Bronchial epithelial cell (primary cell): Measurements from ENCODE around the gene RASA2. TPM values are rescaled to one million over a fixed set of nuclear protein-coding genes. Genes with fewer than 3 reads are reported as not detected.
A peak's percentile ranks its signal among the peaks of the same experiment; 100 is the strongest.

Experiments used
- DNase-seq: peaks from one replicate; pipeline ENCODE4 v3.0.0-alpha.2; 2010; ENCODE audit warnings: low read depth
- FAIRE-seq: peaks from 2 replicates; lab custom pipeline; 2011; peaks lifted over from hg19 to GRCh38; lab: Jason Lieb, UNC
- H3K27me3 ChIP-seq: 2 replicates; pipeline ENCODE4 v1.5.1; 2011; ENCODE audit warnings: low read length; ENCODE audit not compliant: control insufficient read depth, insufficient read depth
- H3K36me3 ChIP-seq: 2 replicates; pipeline ENCODE4 v1.5.1; 2011; ENCODE audit warnings: low read length; ENCODE audit not compliant: control insufficient read depth, insufficient read depth
- H3K4me3 ChIP-seq: 2 replicates; pipeline ENCODE4 v1.5.1; 2011; ENCODE audit warnings: mild to moderate bottlenecking, low read depth, low read length, control low read depth
- total RNA-seq: library from RNA; depleted of rRNA; stranded (reverse); fragments of >200 nt; gene quantifications from 2 replicates; pipeline ENCODE4 v1.2.1, GENCODE V29; 2014
- TF ChIP-seq, protein P1 (sequence below): IDR thresholded peaks from 2 replicates; pipeline ENCODE4 v1.5.1; 2011; ENCODE audit warnings: mild to moderate bottlenecking, moderate library complexity, low read length, control low read depth, inconsistent platforms; ENCODE audit not compliant: insufficient read depth, severe bottlenecking

RASA2 gene
- total RNA-seq, 1 donor from 2014 or later, result 11.8 TPM

DNA sequence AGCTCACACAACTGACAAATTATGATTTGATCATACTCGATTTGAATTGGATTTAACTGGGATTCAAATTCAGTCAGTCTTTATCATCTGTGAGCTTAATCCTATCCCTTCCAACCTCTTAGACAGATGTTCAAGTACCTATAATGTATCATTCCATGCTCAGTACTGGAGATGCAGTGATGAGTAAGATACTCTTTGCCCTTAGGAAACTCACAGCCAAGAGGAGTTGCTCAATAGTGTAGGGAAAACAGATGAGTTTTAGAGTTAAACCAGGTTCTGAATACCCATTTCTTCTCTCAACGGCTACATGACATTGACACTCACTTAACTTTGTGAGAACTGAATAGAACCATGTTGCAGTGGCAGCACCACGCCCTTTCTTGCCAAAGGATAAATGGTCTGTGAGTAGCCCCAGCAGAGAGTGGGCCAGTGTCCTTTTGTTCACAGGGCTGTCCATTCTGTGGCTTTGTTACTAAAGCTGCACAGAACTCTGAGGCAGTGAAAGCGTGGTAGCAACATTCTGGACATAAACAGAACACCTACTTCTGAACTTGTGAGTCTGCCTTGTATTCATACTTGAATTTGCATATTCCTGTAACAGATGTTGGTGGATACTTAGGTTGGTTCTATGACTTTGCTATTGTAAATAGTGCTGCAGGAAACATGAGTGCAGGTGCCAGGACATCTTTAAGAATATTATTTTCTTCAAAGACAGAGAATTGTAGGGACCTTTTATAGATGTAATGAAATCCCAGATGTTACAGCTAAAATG lies 91.6 kb downstream of the RASA2 start:
- DNase-seq, result peak; percentile 47
- no peak for FAIRE-seq
- no peaks in the 10 kb centered on the region for H3K36me3 ChIP-seq

DNA sequence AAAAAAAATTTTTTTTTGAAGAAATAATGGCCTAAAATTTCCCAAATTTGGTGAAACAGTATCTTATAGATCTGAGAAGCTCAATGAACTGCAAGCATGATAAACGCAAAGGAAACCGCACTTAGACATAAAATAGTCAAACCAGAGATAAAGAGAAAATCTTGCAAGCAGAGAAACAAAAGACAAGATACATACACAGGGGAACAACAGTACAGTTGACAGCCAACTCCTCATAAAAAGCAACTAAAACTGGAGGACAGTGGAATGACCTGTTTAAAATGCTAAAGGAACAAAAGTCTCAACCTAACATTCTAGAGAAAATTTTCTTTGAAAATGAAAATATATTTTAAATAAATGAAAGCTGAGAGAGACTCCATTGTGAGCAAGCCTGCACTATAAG lies 107.5 kb downstream of the RASA2 start:
- DNase-seq, result no peak
- Histone ChIP-seq H3K36me3 (peaks cover 3% of the 10 kb centered on the region), H3K27me3 (no peaks in the 10 kb centered on the region), H3K4me3 (no peak overlapping the region)
- FAIRE-seq, result no peak
- TF ChIP-seq, protein P1, sequence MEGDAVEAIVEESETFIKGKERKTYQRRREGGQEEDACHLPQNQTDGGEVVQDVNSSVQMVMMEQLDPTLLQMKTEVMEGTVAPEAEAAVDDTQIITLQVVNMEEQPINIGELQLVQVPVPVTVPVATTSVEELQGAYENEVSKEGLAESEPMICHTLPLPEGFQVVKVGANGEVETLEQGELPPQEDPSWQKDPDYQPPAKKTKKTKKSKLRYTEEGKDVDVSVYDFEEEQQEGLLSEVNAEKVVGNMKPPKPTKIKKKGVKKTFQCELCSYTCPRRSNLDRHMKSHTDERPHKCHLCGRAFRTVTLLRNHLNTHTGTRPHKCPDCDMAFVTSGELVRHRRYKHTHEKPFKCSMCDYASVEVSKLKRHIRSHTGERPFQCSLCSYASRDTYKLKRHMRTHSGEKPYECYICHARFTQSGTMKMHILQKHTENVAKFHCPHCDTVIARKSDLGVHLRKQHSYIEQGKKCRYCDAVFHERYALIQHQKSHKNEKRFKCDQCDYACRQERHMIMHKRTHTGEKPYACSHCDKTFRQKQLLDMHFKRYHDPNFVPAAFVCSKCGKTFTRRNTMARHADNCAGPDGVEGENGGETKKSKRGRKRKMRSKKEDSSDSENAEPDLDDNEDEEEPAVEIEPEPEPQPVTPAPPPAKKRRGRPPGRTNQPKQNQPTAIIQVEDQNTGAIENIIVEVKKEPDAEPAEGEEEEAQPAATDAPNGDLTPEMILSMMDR, result no peak

More for the DNA sequence above, 91.6 kb downstream of the RASA2 start:
- Histone ChIP-seq H3K4me3 (no peak overlapping the region), H3K27me3 (no peaks in the 10 kb centered on the region)
- TF ChIP-seq, protein P1, result no peak

DNA sequence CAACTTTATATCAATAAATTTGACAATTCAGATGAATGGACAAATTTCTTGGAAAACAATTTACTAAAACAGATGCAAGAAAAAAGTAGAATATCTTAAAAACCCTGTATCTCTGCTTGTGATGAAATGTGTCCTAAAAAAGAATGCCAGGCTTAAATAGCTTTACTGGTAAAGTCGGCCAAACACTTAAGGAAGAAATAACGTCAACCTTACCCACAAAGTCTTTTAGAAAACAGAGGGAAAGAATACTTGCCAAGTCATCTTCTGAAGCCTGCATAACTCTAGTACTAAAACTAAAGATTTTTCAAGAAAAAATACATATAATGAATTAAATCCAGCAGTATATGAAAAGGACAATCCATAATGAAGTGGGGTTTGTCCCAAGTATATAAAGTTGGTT lies 111.1 kb downstream of the RASA2 start:
- Histone ChIP-seq H3K4me3 (no peak overlapping the region), H3K36me3 (peaks cover 2% of the 10 kb centered on the region), H3K27me3 (no peaks in the 10 kb centered on the region)
- DNase-seq (no peak), FAIRE-seq (no peak)
- TF ChIP-seq, protein P1, result no peak

DNA sequence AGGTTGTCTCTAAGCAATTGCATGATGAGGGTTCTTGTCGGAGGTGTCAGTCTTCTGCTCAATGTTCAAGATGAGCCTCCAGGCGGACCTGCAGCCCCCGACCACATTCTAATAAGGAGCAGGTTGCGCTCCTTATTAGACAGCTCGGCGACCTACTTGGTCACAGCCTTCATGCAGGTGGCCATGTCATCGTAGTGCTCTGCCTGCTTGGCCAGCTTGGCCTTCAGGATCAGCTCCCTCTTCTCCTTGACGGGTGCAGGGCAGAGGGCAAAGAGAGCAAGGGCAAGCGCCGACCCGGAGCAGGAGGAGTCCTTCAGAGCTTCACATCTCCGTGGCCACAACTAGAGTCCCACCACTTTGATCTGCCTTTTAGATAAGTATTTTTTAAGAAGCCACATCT lies 113.5 kb downstream of the RASA2 start:
- DNase-seq, result no peak
- TF ChIP-seq, protein P1, result no peak
- Histone ChIP-seq H3K4me3 (no peak overlapping the region), H3K36me3 (peaks cover 2% of the 10 kb centered on the region), H3K27me3 (no peaks in the 10 kb centered on the region)
- no peak for FAIRE-seq

DNA sequence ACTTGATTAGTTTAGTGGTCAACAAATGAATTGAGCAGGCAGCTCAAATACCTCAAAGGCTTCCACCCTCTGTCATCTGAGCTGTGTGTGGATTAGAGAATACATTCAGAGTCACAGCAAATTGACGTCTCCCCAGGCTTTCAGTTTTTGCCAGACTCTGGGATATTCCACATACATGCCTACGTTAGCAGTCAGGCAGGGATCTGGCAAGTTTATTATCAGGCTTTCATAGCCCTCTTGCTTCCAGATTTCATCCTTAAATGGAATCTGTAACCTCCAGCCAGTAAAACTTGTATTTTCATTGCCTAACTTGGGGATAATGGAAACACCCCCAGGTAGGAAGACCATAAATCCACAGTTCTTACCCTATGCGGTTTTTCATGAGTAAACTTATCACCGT lies 115.9 kb downstream of the RASA2 start:
- Histone ChIP-seq H3K27me3 (no peaks in the 10 kb centered on the region), H3K4me3 (no peak overlapping the region), H3K36me3 (peaks cover 4% of the 10 kb centered on the region)
- no peak for DNase-seq
- TF ChIP-seq, protein P1, result no peak
- FAIRE-seq, result no peak
